ENCODE measurements around the gene LIN28A.
"Not testable (repeated sequence)": the region's sequence is repeated elsewhere in the genome, so short reads cannot be mapped to it uniquely, and the experiment has no call there.

Gene LIN28A, protein sequence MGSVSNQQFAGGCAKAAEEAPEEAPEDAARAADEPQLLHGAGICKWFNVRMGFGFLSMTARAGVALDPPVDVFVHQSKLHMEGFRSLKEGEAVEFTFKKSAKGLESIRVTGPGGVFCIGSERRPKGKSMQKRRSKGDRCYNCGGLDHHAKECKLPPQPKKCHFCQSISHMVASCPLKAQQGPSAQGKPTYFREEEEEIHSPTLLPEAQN

DNA sequence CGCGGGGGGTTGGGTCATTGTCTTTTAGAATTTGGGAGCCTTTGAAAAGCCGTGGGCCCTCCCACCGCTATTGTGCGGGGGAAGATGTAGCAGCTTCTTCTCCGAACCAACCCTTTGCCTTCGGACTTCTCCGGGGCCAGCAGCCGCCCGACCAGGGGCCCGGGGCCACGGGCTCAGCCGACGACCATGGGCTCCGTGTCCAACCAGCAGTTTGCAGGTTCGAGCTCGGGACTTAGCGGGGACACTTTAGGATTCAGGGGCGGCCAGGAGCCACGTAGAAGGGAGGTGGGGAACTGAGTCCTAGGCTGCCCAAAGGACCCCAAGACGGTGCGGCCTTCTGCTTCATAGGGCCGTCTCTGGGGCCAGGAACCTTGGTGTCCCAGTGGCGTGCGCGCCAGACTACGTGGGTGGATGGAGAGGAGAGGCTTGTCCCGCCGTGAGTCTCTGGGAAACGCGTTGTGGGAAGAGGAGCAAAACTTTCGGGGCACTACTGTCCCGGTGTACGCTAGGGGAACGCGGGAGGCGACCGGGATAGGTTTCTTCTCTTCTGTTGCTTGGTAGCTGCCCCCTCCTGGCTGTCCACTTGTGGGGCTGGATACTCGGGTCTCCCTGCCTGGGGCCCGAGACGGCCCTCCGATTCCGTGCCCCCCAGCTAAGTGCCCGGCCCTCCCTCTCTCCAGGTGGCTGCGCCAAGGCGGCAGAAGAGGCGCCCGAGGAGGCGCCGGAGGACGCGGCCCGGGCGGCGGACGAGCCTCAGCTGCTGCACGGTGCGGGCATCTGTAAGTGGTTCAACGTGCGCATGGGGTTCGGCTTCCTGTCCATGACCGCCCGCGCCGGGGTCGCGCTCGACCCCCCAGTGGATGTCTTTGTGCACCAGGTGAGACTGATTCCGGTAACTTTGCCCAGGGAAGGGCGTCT is at the start of gene LIN28A:
LIN28A (plus strand) TSS at position 112 of the 918 bp plus-strand sequence; CDS start at position 187, 75 bp downstream.
- DNase-seq (ENCODE audit: low read depth in 4 of 4, low spot score in 1 of 4): no peak

DNA sequence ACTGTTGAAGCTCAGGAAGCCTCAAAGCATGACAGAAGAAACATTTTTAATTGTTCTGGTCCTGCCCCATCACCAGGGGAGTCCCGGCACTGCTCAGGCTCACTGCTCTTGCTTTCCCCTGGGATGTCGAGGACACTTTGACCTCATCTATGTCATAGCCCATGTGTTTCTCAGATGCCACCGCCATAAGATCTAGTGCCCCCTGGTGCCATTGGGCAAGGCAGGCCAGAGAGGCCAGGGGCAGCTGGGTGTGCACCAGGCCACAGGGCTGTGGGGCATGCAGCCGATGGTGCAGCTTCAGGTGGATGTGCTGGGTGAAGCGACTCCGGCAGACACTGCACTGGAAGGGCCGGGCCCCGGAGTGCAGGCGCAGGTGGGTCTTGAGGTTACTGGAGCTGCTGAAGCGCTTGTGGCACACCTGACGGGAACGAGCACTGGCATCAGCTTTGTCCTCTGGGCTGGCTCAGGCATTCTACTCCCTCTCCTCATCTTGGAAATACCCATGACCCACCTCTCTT is 49.0 kb upstream of the LIN28A start:
- no peak for DNase-seq (ENCODE audit: low read depth in 4 of 4, low spot score in 1 of 4)

DNA sequence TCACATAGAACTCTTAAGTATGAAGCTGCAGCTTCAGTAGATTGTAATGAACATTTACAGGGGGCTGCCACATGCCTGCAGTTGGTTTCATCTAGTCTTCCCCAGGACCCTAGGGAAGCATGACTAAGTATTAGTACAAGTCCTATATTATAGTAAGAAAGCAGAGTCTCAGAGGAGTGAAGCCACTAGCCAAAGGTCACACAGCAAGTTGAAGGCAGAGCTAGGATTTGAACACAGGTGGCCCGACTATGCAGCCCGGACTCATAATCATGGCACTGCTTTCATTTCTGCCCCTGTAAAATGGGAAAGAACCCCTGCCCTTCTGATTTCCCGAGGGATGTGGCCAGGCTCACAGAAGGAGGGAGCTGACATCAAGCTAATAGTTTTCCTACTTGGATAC is 48.3 kb upstream of the LIN28A start:
- no peak for DNase-seq (ENCODE audit: low read depth in 4 of 4, low spot score in 1 of 4)

DNA sequence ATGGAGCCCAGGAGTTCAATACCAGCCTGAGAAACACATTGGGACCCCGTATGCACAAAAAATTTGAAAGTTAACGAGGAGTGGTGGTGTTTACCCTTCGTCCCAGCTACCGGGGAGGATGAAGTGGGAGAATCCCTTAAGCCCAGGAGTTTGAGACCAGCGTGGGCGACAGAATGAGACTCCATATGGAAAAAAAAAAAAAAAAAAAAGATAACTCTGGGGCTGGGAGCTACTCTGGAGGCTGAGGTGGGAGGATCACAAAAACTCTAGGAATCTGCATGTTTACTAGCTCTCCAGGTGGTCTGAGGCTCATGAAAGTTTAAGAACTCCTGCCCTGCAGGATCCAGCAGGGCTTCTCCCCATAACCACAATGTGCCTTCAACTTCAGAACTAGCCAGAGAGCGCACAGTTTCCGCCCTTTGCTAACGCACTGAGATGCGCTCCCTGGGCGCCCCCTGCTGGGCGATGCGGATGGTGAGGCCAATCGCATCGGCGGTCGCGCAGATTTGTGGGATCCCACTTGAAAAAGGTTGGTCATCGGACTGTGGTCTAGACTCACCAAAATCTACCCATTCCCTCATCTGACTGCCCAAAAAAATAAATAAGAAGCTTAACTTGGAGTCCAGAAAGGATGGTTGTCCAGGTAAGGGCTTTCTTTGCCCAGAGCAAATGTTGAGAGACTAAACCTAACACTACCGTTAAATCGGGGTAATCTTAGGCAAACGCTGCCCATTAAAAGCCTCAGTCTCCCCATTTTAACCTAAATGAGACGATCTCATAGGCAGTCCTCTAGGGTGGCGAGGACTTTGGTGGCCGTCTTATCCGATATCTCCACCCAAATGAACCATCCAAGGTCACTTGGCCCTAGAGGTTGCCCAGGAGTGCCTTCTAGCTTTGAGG is 46.8 kb upstream of the LIN28A start:
- peak; percentile 71 to 83 (median 78) for DNase-seq (ENCODE audit: low read depth in 4 of 4, low spot score in 1 of 4)

DNA sequence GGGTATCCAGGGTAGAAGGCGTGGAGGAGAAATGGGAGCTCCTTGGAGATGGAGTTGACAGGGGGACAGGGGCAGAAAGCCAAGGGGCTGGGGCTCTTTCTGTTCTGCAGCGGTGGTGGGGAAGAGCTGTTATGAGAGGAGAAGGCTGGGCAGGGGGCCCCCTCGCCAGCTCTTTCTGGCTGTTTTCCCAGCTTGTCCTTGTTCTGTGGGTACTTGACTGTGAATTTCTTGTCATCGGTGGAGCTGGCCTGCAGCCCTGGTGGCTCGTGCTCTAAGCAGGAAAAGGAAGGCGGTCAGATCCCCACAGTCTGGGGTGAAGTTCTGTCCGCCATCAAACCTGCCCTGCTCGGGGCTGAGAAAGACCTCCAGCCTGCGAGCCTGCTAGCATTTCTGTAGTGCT is 45.7 kb upstream of the LIN28A start:
- no peak for DNase-seq (ENCODE audit: low read depth in 4 of 4, low spot score in 1 of 4)

DNA sequence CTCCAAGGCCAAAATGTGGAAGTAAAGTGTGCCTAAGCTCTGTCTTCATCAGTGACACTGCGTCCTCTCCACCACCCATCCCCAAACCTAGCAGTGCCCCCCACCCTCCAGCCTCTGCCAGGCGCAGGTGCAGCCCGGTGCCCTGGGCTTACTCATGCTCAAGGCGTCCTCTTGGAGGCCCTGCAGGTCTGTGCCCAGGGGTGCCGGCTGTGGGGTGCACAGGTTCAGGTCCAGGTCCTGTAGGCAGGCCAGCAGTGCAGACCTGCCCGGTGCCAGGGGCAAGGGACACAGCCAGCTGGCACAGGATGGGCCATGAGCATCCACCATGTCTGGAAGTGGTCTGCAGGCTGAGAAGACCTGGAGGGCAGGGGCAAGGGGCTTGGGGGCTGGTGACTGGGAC is 43.2 kb upstream of the LIN28A start:
- no peak for DNase-seq (ENCODE audit: low read depth in 4 of 4, low spot score in 1 of 4)

DNA sequence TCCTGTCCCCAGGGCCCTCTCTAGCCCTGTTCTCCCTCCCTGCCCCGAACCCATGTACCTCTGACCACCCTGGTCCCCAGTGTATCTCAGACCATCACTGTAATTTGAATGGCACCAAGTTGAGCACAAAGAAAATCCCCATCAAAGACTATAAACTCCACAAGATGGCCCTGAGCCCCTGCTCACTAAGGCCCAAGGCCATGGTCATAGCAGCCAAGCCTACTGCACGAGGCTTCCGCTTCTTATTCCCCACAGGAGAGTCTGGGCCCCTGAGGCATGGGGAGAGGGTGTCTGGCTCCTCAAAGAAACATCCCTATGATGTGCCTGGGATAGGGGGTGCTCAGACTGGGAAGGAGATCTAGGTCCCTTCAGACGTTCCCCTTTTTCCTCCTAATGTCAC is 42.6 kb upstream of the LIN28A start:
- no peak for DNase-seq (ENCODE audit: low read depth in 4 of 4, low spot score in 1 of 4)

DNA sequence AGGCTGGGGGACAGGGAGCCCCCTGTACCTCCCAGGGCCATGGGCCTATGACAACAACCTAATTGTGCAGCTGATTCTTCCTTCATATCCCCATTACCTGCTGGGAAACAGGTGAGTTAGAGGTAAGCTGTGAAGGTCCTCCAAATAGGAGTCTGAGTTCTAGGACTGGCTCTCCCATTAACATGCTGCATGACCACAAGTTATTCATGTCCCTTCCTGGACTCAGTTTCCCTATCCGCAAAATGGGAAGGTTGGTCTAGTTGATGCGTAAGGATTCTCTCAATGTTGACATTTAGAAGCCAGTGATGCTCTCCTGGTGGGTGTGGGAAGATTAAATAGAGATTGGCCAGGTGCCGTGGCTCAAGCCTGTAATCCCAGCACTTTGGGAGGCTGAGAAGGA is 42.1 kb upstream of the LIN28A start:
- DNase-seq (ENCODE audit: low read depth in 4 of 4, low spot score in 1 of 4): no peak

DNA sequence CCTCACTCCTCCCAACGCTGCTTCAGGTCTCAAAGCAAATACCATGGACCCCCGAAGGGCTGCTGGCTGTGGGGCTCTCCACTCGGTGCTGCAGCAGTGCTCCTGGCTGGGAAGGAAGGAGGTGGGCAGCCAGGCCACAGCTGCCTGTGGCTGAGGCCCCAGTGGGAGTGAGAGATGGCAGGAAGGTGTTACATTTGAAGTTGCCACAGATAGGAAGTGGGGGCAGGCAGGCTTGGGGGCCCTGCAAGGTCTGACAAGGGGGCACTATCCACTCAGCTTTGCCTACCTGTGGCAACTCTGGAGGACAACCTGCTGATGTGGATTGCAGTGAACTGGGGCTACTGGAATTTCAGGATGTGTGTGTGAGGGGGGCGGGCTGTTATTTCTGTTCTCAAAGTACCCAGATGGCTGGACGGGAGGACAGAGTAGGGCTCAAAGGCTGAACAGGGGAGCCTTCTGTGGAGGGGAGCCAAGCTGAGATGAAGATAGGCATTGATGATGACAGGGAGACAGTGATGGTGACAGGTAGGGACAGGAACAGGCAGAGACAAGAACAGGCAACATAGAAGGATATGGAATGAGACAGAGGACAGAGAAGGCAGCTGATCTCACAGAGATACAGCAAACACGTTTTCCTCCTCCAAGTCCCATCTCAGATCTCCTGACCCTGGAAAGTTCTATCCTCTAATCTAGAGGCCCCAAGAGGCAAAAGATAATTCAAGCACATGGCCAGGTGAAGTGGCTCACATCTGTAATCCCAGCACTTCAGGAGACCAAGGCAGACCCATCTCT is 39.8 kb upstream of the LIN28A start:
- no peak for DNase-seq (ENCODE audit: low read depth in 4 of 4, low spot score in 1 of 4)

DNA sequence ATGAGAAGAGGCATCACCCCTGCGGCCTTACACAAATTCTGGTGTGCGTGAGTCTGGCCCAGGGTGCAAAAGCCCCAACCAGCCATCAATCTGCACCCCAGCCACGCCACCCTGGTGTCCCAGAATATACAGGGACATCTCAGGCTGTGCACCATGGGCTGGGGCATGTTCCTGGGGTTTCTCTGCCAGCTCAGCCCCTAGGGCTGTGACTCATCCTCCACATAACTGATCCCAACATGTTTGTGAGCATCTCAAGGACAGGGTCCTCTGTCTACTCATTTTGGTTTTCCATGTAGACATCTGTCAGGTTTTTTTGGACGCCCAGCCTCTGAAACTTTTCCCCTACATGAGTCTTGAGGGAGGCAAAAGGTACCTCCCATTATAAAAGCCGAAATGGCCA is 38.6 kb upstream of the LIN28A start:
- no peak for DNase-seq (ENCODE audit: low read depth in 4 of 4, low spot score in 1 of 4)

DNA sequence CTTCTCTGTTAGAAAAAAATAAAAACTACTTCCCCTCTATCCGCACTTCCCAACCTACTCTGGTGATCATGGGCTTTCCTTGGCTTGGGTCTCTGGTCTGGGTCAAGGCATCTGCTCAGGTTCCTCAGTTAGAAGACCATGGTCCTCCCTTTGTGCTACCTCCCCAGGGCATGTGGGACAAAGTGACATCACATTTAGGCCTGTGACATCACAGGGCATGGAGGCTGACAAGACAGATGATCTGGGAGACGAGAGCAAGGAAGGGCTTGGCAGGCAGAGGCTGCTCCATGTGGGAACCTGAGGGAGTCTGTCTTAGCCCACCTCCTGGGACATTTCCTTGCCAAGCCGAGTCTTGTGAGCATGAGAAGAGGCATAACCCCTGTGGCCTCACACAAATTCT is 38.0 kb upstream of the LIN28A start, which contains the start of gene ZNF683:
ZNF683 (minus strand) TSS at position 140 of the 400 bp plus-strand sequence. CDS start 4,179 bp downstream, outside the sequence.
- not testable (repeated sequence) for DNase-seq (ENCODE audit: low read depth in 4 of 4, low spot score in 1 of 4)

DNA sequence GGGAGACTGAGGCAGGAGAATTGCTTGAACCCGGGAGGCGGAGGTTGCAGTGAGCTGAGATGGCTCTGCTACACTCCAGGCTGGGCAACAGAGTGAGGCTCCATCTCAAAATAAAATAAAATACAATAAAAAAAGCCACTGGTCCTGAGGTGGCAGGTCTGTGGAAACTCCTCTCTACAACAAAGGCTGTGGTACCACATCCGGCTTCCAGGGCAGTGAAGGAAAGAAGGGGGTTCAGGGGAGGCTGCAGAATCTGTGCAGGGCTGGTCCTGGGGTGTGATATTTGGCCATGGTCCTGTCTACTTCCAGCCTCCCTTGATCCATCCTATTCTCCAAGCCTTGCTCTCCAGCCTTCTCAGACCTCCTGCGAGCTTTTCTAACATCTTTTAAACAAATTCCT is 37.3 kb upstream of the LIN28A start:
- no peak for DNase-seq (ENCODE audit: low read depth in 4 of 4, low spot score in 1 of 4)

DNA sequence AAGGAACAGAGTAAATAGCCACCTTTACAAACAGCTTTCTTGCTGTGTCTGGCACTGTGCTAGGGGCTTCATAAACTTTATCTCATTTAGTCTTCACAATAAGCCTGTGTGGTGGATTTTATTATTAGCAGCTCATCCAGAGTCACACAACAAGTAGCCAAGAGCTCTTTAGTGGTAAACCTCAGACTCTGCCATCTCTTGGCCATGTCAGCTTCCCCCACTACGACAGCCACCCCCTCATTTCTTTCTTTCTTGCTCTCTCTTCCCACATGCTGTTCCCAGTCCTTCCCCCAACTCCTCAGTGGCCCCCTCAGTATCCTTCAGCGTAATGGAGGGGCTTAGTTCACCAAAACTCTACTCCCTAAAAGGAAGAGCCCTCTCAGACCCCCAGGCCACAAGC is 36.8 kb upstream of the LIN28A start:
- DNase-seq (ENCODE audit: low read depth in 4 of 4, low spot score in 1 of 4): no peak

DNA sequence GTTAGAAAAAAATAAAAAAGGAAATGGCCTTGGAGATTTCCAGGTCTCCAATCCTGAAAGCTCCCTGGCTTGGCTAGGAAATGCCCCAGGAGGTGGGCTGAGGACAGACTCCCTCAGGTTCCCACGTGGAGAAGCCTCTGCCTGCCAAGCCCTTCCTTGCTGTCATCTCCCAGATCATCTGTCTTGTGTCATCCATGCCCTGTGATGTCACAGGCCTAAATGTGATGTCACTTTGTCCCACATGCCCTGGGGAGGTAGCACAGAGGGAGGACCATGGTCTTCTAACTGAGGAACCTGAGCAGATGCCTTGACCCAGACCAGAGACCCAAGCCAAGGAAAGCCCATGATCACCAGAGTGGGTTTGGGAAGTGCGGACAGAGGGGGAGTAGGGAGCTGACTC is 36.3 kb upstream of the LIN28A start:
- DNase-seq (ENCODE audit: low read depth in 4 of 4, low spot score in 1 of 4): not testable (repeated sequence)

DNA sequence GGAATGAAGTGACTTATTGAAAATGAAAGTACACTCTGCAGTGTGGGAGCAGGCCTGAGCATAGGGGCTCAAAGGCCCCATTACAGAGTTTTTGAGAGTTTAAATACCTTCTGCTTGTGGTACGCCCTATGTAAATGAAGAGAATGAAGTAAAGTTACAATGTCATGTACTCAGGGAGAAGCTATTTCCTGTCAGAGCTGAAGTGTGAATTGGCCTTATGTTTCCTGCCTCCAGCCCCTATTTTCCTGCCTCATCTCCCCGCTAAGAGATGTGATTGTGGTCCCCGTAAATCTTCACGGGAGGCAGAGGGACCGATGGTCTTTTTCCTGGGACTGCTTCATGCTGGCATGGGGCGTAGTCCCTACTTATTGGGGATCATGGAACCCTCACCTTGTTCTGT is 35.5 kb upstream of the LIN28A start:
- DNase-seq (ENCODE audit: low read depth in 4 of 4, low spot score in 1 of 4): no peak

DNA sequence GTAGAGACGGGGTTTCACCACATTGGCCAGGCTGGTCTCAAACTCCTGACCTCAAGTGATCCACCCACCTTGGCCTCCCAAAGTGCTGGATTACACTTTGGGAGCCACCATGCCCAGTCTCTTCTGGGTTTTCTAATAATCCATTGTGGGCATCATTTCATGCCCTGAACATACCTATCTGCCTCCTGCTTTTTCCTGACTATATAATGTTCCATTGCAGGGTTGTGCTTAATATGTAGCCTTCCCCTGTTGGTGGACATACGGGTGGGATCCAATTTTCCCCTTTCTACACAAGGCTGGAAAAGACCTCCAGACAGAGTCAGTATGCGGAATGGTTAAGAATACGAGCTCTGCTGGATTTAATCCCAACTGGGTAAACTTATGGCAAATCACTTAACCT is 34.6 kb upstream of the LIN28A start:
- DNase-seq (ENCODE audit: low read depth in 4 of 4, low spot score in 1 of 4): no peak

DNA sequence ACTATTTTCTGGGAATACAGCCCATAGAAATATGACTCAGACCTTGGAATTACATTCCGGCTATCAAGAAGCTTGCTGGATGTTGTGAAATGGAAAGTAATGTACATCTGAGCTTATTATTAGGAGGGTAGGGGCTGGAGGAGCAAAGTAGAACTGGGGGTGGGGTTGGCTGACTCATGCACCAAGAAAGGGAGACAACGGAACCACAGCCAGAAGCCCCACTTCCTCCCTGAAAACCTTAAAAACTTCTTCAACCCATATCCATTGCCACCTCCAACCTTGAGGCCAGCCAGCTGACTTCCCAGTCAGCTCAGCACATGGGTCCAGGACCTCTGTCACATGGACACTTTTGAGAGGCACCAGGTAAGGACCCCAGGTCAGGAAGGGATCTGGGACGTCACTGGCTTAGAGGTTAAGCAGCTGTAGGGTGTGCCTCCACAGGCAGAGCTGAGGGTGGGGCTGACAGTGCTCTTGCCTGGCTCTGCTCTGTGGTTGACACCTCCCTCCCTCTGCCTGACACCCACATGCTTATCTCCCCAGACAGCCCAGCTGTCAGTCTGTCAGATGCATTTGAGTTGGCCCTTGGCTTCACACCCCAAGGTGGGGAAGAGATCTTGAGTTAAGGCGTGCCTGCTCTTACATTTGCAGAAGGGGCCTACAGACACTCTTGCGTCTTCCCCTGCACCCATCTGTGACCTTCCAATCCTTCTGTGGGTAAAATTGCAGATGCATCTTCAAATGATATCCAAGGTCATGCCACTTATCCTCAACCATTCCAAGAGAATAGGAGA is 32.3 kb upstream of the LIN28A start:
- DNase-seq (ENCODE audit: low read depth in 4 of 4, low spot score in 1 of 4): peak; percentile 21 to 56 (median 36)

DNA sequence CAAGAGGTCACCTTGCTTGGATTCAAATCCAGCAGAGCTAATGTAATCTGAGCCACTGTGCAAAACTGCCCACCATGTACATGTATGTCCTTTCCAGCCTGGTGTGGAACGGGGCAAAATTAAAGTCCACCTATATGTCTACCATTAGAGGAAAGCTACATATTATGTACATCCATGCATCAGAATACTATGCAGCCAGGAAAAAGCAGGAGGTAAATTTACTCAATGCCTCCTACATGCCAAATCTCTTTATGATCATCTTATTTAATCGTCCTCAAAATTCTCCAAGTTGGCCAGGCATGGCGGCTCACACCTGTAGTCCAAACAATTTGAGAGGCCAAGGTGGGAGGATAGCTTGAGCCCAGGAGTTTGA is 31.8 kb upstream of the LIN28A start:
- DNase-seq (ENCODE audit: low read depth in 4 of 4, low spot score in 1 of 4): no peak

DNA sequence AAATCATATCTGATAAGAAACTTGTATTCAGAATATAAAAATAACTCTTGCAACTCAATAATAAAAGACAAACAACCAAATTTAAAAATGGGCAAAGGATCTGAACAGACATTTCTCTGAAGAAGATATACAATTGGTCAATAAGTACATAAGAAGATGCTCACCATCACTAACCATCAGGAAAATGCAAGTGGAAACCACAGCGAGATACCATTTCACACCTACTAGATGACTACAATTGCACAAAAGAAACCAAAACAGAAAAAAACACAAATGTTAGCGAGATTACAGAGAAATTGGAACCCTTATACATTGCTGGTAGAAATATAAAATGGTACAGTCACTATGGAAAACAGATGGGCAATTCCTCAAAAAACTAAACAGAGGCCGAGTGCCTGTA is 26.5 kb upstream of the LIN28A start:
- DNase-seq (ENCODE audit: low read depth in 4 of 4, low spot score in 1 of 4): no peak

DNA sequence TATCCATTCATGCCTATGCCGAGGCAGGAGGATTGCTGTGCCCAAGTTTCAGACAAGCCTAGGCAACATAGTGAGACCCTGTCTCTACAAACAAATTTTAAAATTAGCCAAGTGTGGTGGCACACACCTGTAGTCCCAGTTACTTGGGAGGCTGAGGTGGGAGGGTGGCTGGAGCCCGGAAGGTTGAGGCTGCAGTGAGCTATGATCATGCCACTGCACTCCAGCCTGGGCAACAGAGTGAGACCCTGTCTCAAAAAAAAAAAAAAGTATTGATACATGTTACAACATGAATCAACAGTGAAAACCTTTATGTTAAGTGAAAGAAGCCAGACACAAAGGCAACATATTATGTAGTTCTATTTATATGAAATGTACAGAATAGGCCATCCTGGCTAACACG is 25.6 kb upstream of the LIN28A start:
- DNase-seq (ENCODE audit: low read depth in 4 of 4, low spot score in 1 of 4): not testable (repeated sequence)

Measured in stimulated activated CD4-positive, alpha-beta T cell treated with anti-CD3 and anti-CD28 coated beads, Interleukin-1b, Interleukin-23, amount 100 ng/mL, for 24 hours (primary cell).